Measurements from ENCODE around the gene TM4SF5.

- TF ChIP-seq CTCF (conservative IDR thresholded peaks at IDR 0.05) (no peak), ZFX (IDR thresholded peaks at IDR 0.05) (no peak)
Measured at GRCh38 chr17:4728124-4728523, 43.6 kb upstream of the TM4SF5 start.

Measured in C4-2B (cell line).